GM12875 (cell line): Measurements from ENCODE around the gene VPS13D.

Experiments
- H3K4me3 ChIP-seq: one replicate; pipeline ENCODE4 v1.5.1; 2011; ENCODE audit warnings: low read depth, low read length, control low read depth
- TF ChIP-seq, protein P1 (sequence below): IDR thresholded peaks from 2 replicates; pipeline ENCODE4 v1.5.1; 2011; ENCODE audit warnings: low read depth, mild to moderate bottlenecking, control low read depth, inconsistent platforms, low read length, moderate library complexity, borderline replicate concordance; ENCODE audit not compliant: insufficient read depth

Gene VPS13D

DNA sequence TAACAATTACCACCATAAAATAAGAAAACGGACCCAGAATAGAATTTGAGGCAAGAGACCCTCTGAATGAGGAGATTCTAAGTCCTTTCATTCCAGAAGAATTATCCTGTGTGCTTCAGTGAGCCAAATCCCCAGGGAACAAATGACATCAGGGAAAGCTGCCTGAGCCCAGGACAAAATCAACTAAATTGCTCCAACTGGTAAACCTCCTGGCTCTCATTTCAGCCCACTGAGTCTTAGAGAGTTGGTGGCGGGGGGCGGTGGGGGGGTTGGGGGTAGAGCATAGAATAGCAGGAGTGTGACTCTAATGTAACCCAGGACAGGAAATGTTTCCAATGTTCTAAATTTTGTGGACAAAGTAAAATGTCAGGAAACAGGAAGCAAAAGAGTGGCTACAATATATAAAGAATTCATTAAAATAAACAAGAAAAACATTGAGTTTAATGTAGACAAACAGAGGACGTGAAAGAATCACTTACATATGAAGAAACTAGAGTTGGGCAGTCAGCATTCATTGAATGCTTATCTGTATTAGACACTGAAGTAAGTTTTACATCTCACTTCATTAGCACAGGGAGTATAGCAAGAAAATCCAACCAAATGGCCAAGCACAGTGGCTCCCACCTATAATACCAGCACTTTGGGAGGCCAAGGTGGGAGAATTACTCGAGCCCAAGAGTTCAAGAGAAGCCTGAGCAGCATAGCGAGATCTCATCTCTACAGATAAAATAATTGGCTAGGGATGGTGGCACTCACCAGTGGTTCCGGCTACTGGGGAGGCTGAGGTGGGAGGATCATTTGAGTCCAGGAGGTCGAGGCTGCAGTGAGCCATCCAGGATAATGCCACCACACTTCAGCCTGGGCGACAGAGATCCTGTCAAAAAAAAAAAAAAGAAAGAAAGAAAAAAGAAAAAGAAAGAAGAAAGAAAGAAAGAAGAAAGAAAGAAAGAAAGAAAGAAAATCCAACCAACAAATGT is 313.1 kb downstream of the VPS13D start:
- no peak overlapping the region for H3K4me3 ChIP-seq
- TF ChIP-seq, protein P1, sequence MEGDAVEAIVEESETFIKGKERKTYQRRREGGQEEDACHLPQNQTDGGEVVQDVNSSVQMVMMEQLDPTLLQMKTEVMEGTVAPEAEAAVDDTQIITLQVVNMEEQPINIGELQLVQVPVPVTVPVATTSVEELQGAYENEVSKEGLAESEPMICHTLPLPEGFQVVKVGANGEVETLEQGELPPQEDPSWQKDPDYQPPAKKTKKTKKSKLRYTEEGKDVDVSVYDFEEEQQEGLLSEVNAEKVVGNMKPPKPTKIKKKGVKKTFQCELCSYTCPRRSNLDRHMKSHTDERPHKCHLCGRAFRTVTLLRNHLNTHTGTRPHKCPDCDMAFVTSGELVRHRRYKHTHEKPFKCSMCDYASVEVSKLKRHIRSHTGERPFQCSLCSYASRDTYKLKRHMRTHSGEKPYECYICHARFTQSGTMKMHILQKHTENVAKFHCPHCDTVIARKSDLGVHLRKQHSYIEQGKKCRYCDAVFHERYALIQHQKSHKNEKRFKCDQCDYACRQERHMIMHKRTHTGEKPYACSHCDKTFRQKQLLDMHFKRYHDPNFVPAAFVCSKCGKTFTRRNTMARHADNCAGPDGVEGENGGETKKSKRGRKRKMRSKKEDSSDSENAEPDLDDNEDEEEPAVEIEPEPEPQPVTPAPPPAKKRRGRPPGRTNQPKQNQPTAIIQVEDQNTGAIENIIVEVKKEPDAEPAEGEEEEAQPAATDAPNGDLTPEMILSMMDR = no peak

GRCh38 chr1:12543740-12544154 is 313.9 kb downstream of the VPS13D start:
- TF ChIP-seq, protein P1 = no peak
- H3K4me3 ChIP-seq = no peak overlapping the region

- TF ChIP-seq, protein P1 = no peak
- no peak overlapping the region for H3K4me3 ChIP-seq
Observed at GRCh38 chr1:12544357-12544756, 314.5 kb downstream of the VPS13D start.

DNA sequence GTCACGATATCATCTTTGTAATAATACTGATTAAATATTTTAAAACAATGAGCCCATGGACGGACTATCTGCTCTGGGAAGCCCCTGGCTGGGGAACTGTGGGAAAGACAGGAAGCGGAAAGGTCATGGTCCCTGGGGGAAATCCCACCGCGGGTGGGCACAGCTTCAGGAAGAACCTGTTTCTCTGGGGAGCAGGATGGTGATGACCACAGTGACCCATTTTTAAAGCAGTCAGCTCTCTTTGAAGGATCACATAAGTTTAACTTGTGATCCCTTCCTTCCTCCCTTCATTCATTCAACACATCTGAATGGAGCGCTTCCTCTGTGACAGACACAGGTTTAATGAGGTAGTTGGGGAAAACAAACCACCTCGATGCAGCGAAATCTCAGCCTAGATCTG is 315.2 kb downstream of the VPS13D start:
- TF ChIP-seq, protein P1 = no peak
- no peak overlapping the region for H3K4me3 ChIP-seq

- H3K4me3 ChIP-seq = no peak overlapping the region
- TF ChIP-seq, protein P1 = no peak
Observed at GRCh38 chr1:12546771-12547585, 317.1 kb downstream of the VPS13D start.

DNA sequence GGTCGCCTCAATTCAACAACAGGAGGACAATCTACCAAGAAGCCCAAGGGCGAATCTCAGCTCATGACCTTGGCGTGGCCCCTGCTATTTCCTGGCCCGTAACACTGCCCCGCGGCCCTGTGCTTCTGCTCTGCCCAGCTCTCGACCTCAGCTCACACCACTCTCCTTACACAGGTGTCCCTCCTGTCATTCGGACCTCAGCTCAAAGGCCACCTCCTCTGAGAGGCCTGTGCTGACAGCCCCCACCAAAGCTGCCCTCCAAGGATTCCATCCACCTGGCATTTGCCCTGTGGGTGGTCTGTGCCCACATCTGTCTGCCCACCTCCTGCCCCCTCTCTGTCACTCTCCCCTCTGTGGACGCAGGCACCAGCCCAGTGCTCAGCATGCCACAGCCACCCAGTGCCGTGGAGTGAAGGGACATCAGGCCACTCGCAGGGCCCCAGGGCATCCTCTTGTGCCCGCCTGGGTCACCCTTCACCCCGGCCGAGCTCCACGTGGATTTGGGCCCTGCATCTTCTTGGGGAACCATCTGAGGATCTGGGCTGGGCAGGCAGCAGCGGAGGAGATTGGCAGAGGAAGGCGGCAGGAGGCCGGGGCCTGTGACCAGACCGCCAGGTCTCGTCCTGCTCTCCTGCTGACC is 317.9 kb downstream of the VPS13D start:
- TF ChIP-seq, protein P1 = no peak

More for the DNA sequence above, 317.9 kb downstream of the VPS13D start:
- no peak overlapping the region for H3K4me3 ChIP-seq
